ENCODE measurements around the gene CDC14A. TPM values are rescaled to one million over a fixed set of nuclear protein-coding genes. Genes with fewer than 3 reads are reported as not detected.

CDC14A gene
- total RNA-seq, 2 donors from 2014 or later, result 9.6 to 16.8 TPM

GRCh38 chr1:100320311-100321099 lies 31.8 kb upstream of the CDC14A start:
- intact Hi-C loops (cut with DNase I), result no loop called here
- Histone ChIP-seq H3K9ac (ENCODE audit: low read depth in 2 of 2, low read length in 2 of 2) (no peak overlapping the region), H3K4me1 (no peaks in the 10 kb centered on the region), H3K36me3 (no peaks in the 10 kb centered on the region), H3K9me3 (no peaks in the 10 kb centered on the region), H3K27me3 (no peaks in the 10 kb centered on the region), H3K27ac (no peak overlapping the region), H3K4me3 (no peak overlapping the region)
- no peak for TF ChIP-seq CTCF (IDR thresholded peaks at IDR 0.05)
- no peak for DNase-seq

- Histone ChIP-seq H3K36me3 (no peaks in the 10 kb centered on the region), H3K9me3 (no peaks in the 10 kb centered on the region), H3K4me1 (no peaks in the 10 kb centered on the region), H3K27ac (no peak overlapping the region), H3K4me3 (no peak overlapping the region), H3K27me3 (no peaks in the 10 kb centered on the region), H3K9ac (ENCODE audit: low read depth in 2 of 2, low read length in 2 of 2) (no peak overlapping the region)
- intact Hi-C loops (cut with DNase I), result no loop called here
- no peak for TF ChIP-seq CTCF (IDR thresholded peaks at IDR 0.05)
- no peak for DNase-seq
Measured at GRCh38 chr1:100321100-100321493, 31.2 kb upstream of the CDC14A start.

- no peak for DNase-seq
- Histone ChIP-seq H3K4me1 (no peaks in the 10 kb centered on the region), H3K9me3 (no peaks in the 10 kb centered on the region), H3K4me3 (no peak overlapping the region), H3K27ac (no peak overlapping the region), H3K36me3 (no peaks in the 10 kb centered on the region), H3K27me3 (no peaks in the 10 kb centered on the region), H3K9ac (ENCODE audit: low read depth in 2 of 2, low read length in 2 of 2) (no peak overlapping the region)
- intact Hi-C loops (cut with DNase I), result no loop called here
- no peak for TF ChIP-seq CTCF (IDR thresholded peaks at IDR 0.05)
Measured at GRCh38 chr1:100321506-100321905, 30.8 kb upstream of the CDC14A start.

DNA sequence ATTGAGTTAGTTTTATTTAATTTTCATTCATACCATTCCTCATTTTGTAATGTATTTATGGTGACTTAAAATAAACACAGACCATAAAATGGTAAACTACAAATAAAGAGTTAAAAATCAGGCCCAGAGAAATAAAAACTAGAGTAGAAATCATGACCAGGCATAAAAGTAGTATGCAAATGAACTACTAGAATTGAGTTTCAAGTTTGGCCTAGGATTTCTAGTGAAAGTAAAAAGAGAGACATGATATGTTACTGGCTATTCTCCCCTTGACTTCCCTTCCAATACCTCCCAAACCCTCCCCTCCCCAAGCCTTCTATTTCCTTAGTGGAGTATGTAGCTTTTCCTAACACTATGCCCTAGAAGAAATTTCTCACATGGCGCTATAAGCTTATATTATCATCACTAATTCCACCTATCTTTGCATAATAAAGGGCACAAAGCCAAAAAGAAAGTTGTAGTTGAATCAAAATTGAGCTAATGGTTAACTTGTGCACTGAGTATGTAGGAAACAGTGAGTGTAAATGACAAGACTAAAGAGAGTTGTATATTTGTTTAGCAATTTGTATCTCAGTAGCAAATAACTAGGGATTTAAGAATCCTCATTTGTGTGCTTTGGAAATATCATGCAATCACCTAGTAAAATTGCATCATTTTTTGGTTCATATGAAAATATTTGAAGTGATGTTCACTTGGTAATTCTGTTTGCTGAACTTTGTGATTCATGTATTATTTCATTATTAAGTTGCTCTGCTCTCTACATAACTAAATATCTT lies 29.7 kb upstream of the CDC14A start:
- DNase-seq, result no peak
- Histone ChIP-seq H3K9ac (ENCODE audit: low read depth in 2 of 2, low read length in 2 of 2) (no peak overlapping the region), H3K9me3 (no peaks in the 10 kb centered on the region), H3K27ac (no peak overlapping the region), H3K4me3 (no peak overlapping the region), H3K36me3 (no peaks in the 10 kb centered on the region), H3K27me3 (no peaks in the 10 kb centered on the region), H3K4me1 (no peaks in the 10 kb centered on the region)
- intact Hi-C loops (cut with DNase I), result no loop called here
- no peak for TF ChIP-seq CTCF (IDR thresholded peaks at IDR 0.05)

GRCh38 chr1:100323419-100324106 lies 28.7 kb upstream of the CDC14A start:
- Histone ChIP-seq H3K4me1 (no peaks in the 10 kb centered on the region), H3K27ac (no peak overlapping the region), H3K9ac (ENCODE audit: low read depth in 2 of 2, low read length in 2 of 2) (no peak overlapping the region), H3K4me3 (no peak overlapping the region), H3K27me3 (no peaks in the 10 kb centered on the region), H3K9me3 (no peaks in the 10 kb centered on the region), H3K36me3 (no peaks in the 10 kb centered on the region)
- no peak for DNase-seq
- no peak for TF ChIP-seq CTCF (IDR thresholded peaks at IDR 0.05)
- intact Hi-C loops (cut with DNase I), result no loop called here

Measured in colonic mucosa (tissue), 4 donors.